H7 (cell line): Measurements from ENCODE around the gene BEND5. TPM values are rescaled to one million over a fixed set of nuclear protein-coding genes. Genes with fewer than 3 reads are reported as not detected.
A peak's percentile ranks its signal among the peaks of the same experiment; 100 is the strongest.

Source experiments
- DNase-seq: peaks from one replicate; pipeline ENCODE4 v3.0.0; 2012
- H3K27me3 ChIP-seq: 2 replicates; pipeline ENCODE4 v1.6.0; 2011; ENCODE audit warnings: mild to moderate bottlenecking, low read length; ENCODE audit not compliant: control insufficient read depth, insufficient read depth
- H3K36me3 ChIP-seq: replicated peaks from 2 replicates; pipeline ENCODE4 v1.5.1; 2011; ENCODE audit warnings: low read length; ENCODE audit not compliant: control insufficient read depth, insufficient read depth
- H3K4me3 ChIP-seq: 2 replicates; pipeline ENCODE4 v1.5.1; 2011; ENCODE audit warnings: low read depth, mild to moderate bottlenecking, control low read depth, low read length, moderate library complexity; ENCODE audit not compliant: insufficient read depth
- total RNA-seq: library from RNA; depleted of rRNA; stranded (reverse); fragments of >200 nt; shearing (Covaris generic); gene quantifications from 2 replicates; pipeline ENCODE4 v1.2.3, GENCODE V29; 2014

The BEND5 gene
- total RNA-seq, 1 experiment from 2014 or later = 13.1 TPM

- Histone ChIP-seq H3K36me3 (no peaks in the 10 kb centered on the region), H3K4me3 (no peak overlapping the region), H3K27me3 (no peaks in the 10 kb centered on the region)
- no peak for DNase-seq
Measured at GRCh38 chr1:48784301-48784700, 7.6 kb upstream of the BEND5 start.

- Histone ChIP-seq H3K36me3 (no peaks in the 10 kb centered on the region), H3K27me3 (peaks cover 10% of the 10 kb centered on the region), H3K4me3 (peak overlapping the region; percentile 83)
- peak; percentile 62 for DNase-seq
Measured at GRCh38 chr1:48777219-48777895, 666 bp upstream of the BEND5 start.

GRCh38 chr1:48775831-48776392, 779 bp downstream of the BEND5 start:
- H3K36me3 ChIP-seq = no peaks in the 10 kb centered on the region
- no peak for DNase-seq
- H3K4me3 ChIP-seq = peak overlapping the region; percentile 83
- H3K27me3 ChIP-seq = peaks cover 10% of the 10 kb centered on the region

GRCh38 chr1:48773133-48773532, 3.6 kb downstream of the BEND5 start:
- Histone ChIP-seq H3K27me3 (peaks cover 5% of the 10 kb centered on the region; the same call in 1 of the 2 replicates), H3K36me3 (no peaks in the 10 kb centered on the region), H3K4me3 (no peak overlapping the region)
- DNase-seq = no peak

GRCh38 chr1:48772211-48772610, 4.5 kb downstream of the BEND5 start:
- no peak overlapping the region for H3K4me3 ChIP-seq

GRCh38 chr1:48771561-48771960, 5.1 kb downstream of the BEND5 start:
- no peaks in the 10 kb centered on the region; the same call in 1 of the 2 replicates for H3K27me3 ChIP-seq
- H3K36me3 ChIP-seq = no peaks in the 10 kb centered on the region
- DNase-seq = no peak
- no peak overlapping the region for H3K4me3 ChIP-seq

More at GRCh38 chr1:48772211-48772610, 4.5 kb downstream of the BEND5 start:
- Histone ChIP-seq H3K36me3 (no peaks in the 10 kb centered on the region), H3K27me3 (no peaks in the 10 kb centered on the region; the same call in 1 of the 2 replicates)
- no peak for DNase-seq

- Histone ChIP-seq H3K27me3 (no peaks in the 10 kb centered on the region), H3K4me3 (no peak overlapping the region), H3K36me3 (no peaks in the 10 kb centered on the region)
- no peak for DNase-seq
Measured at GRCh38 chr1:48767975-48768510, 8.6 kb downstream of the BEND5 start.

- no peak for DNase-seq
- Histone ChIP-seq H3K27me3 (no peaks in the 10 kb centered on the region), H3K36me3 (no peaks in the 10 kb centered on the region; the same call in 1 of the 2 replicates), H3K4me3 (no peak overlapping the region)
Measured at GRCh38 chr1:48765335-48765734, 11.4 kb downstream of the BEND5 start.

GRCh38 chr1:48761986-48762385, 14.7 kb downstream of the BEND5 start:
- no peak for DNase-seq
- Histone ChIP-seq H3K27me3 (no peaks in the 10 kb centered on the region), H3K4me3 (no peak overlapping the region), H3K36me3 (peaks cover 5% of the 10 kb centered on the region)

GRCh38 chr1:48761411-48761810, 15.3 kb downstream of the BEND5 start:
- no peak for DNase-seq
- H3K36me3 ChIP-seq = peaks cover 5% of the 10 kb centered on the region

GRCh38 chr1:48760857-48761256, 15.8 kb downstream of the BEND5 start:
- no peak overlapping the region for H3K4me3 ChIP-seq
- DNase-seq = no peak
- H3K27me3 ChIP-seq = no peaks in the 10 kb centered on the region
- peaks cover 5% of the 10 kb centered on the region for H3K36me3 ChIP-seq

More at GRCh38 chr1:48761411-48761810, 15.3 kb downstream of the BEND5 start:
- Histone ChIP-seq H3K27me3 (no peaks in the 10 kb centered on the region), H3K4me3 (no peak overlapping the region)

- DNase-seq = no peak
- peaks cover 5% of the 10 kb centered on the region for H3K36me3 ChIP-seq
- no peak overlapping the region for H3K4me3 ChIP-seq
- H3K27me3 ChIP-seq = no peaks in the 10 kb centered on the region
Measured at GRCh38 chr1:48758976-48759375, 17.7 kb downstream of the BEND5 start.

GRCh38 chr1:48757363-48757762, 19.3 kb downstream of the BEND5 start:
- peaks cover 5% of the 10 kb centered on the region for H3K36me3 ChIP-seq

GRCh38 chr1:48756683-48757316, 19.9 kb downstream of the BEND5 start:
- no peak overlapping the region for H3K4me3 ChIP-seq
- no peaks in the 10 kb centered on the region for H3K27me3 ChIP-seq
- DNase-seq = peak; percentile 14
- H3K36me3 ChIP-seq = peaks cover 5% of the 10 kb centered on the region

More at GRCh38 chr1:48757363-48757762, 19.3 kb downstream of the BEND5 start:
- no peak for DNase-seq
- H3K27me3 ChIP-seq = no peaks in the 10 kb centered on the region
- H3K4me3 ChIP-seq = no peak overlapping the region

- H3K27me3 ChIP-seq = no peaks in the 10 kb centered on the region
- H3K36me3 ChIP-seq = peaks cover 1% of the 10 kb centered on the region
- no peak overlapping the region for H3K4me3 ChIP-seq
- DNase-seq = no peak
Measured at GRCh38 chr1:48753293-48753692, 23.4 kb downstream of the BEND5 start.
